Kidney (tissue), 14 donors: Measurements from ENCODE around the gene FHL3. TPM values are rescaled to one million over a fixed set of nuclear protein-coding genes. Genes with fewer than 3 reads are reported as not detected.

Experiments used
- DNase-seq, 5 donors: peaks; one replicate each; pipeline ENCODE4 v3.0.0-alpha.2; 2013 to 2020
- FAIRE-seq: peaks from 2 replicates; lab custom pipeline; 2012; peaks lifted over from hg19 to GRCh38; lab: Jason Lieb, UNC
- H3K27ac ChIP-seq, 2 donors: one replicate each; pipeline ENCODE4 v1.7.0; 2013; ENCODE audit warnings: low read depth in 2 of 2, low read length in 2 of 2, inconsistent platforms in 1 of 2
- H3K27me3 ChIP-seq: one replicate; pipeline ENCODE4 v1.7.1; 2013; ENCODE audit warnings: low read length, inconsistent platforms; ENCODE audit not compliant: control insufficient read depth, insufficient read depth
- H3K36me3 ChIP-seq, 3 donors: one replicate each; pipeline versions ENCODE4 v1.7.0 to v1.7.1; 2013; ENCODE audit warnings: low read length in 3 of 3, control low read depth in 1 of 3, inconsistent platforms in 1 of 3; ENCODE audit not compliant: insufficient read depth in 3 of 3, control insufficient read depth in 2 of 3
- H3K4me1 ChIP-seq, 3 donors: one replicate each; pipeline versions ENCODE4 v1.7.0 to v1.7.1; 2013; ENCODE audit warnings: low read length in 3 of 3, inconsistent platforms in 1 of 3, low read depth in 1 of 3; ENCODE audit not compliant: control insufficient read depth in 2 of 3, insufficient read depth in 2 of 3
- H3K4me3 ChIP-seq, 3 donors: one replicate each; pipeline versions ENCODE4 v1.7.0 to v1.8.1; 2013; ENCODE audit warnings: low read length in 3 of 3, control low read depth in 1 of 3, inconsistent platforms in 1 of 3
- H3K9ac ChIP-seq, 3 donors: one replicate each; pipeline versions ENCODE4 v1.7.0 to v1.7.1; 2013; ENCODE audit warnings: low read length in 3 of 3, control low read depth in 1 of 3, inconsistent platforms in 1 of 3
- H3K9me3 ChIP-seq, 3 donors: one replicate each; pipeline versions ENCODE4 v1.7.0 to v1.7.1; 2013; ENCODE audit warnings: low read length in 3 of 3, control low read depth in 1 of 3, inconsistent platforms in 1 of 3; ENCODE audit not compliant: control insufficient read depth in 2 of 3, insufficient read depth in 1 of 3
- CTCF ChIP-seq: IDR thresholded peaks from 3 replicates; pipeline ENCODE4 v1.5.1; 2012; ENCODE audit warnings: mild to moderate bottlenecking, moderate library complexity, borderline replicate concordance; ENCODE audit not compliant: insufficient read depth; ENCODE audit errors: extremely low read depth
- intact Hi-C: fragments of 100-400 bp; cut with DNase I; formaldehyde crosslinking; loops from one replicate; pipeline ENCODE4 v1.11.1; 2022
- polyA plus RNA-seq: library from polyadenylated mRNA; stranded (reverse); fragments of 350-450 nt; fragmentation: Illumina TruSeq; extraction: RNeasy Lipid Tissue Mini Kit (QIAGEN cat#74804); gene quantifications from one replicate; pipeline ENCODE4 v1.2.3, GENCODE V29; 2014; ENCODE audit warnings: low read depth, low replicate concordance; ENCODE audit not compliant: insufficient read depth
- total RNA-seq: library from RNA; stranded (reverse); fragmentation: NEBNext Ultra II Directional; extraction: Animal tissue kit (Norgen Biotek cat#: 25700); gene quantifications from one replicate; pipeline ENCODE4 v1.2.1, GENCODE V29; 2021
- donor health status: control.
- donor health status: control.
- donor health status: control.
- donor health status: control.
- donor health status: control.
- donor health status: DM: yes; HTN: yes; CAD: no.
- donor health status: Normal renal cell carcinoma (clear cell type).

Gene FHL3
- total and polyA plus RNA-seq, 2 donors from 2014 or later = 8.2 to 19.6 TPM

- Histone ChIP-seq H3K36me3 (peaks cover 0 to 15% (median 12%) of the 10 kb centered on the region in 3 donors), H3K4me1 (peaks cover 0 to 6% (median 4%) of the 10 kb centered on the region in 3 donors), H3K27me3 (no peaks in the 10 kb centered on the region), H3K9ac (no peak overlapping the region), H3K4me3 (no peak overlapping the region), H3K27ac (no peak overlapping the region), H3K9me3 (no peaks in the 10 kb centered on the region)
- DNase-seq = peak in 2 of 5 donors; percentile 24 to 30
- no peak for TF ChIP-seq CTCF
- intact Hi-C loops = no loop called here
- FAIRE-seq = no peak
Observed at GRCh38 chr1:37954316-37954971, 50.9 kb downstream of the FHL3 start.

- DNase-seq (no peak), FAIRE-seq (no peak)
- Histone ChIP-seq H3K9me3 (no peaks in the 10 kb centered on the region), H3K4me1 (peaks cover 0 to 6% (median 4%) of the 10 kb centered on the region in 3 donors), H3K4me3 (no peak overlapping the region), H3K9ac (no peak overlapping the region), H3K27me3 (no peaks in the 10 kb centered on the region), H3K36me3 (peaks cover 0 to 5% (median 3%) of the 10 kb centered on the region in 3 donors), H3K27ac (no peak overlapping the region)
- no peak for TF ChIP-seq CTCF
- intact Hi-C loops = no loop called here
Observed at GRCh38 chr1:37952738-37953137, 52.6 kb downstream of the FHL3 start.

GRCh38 chr1:37951783-37952624 is 53.3 kb downstream of the FHL3 start:
- Histone ChIP-seq H3K4me1 (peaks cover 0 to 6% (median 4%) of the 10 kb centered on the region in 3 donors), H3K27me3 (no peaks in the 10 kb centered on the region), H3K36me3 (no peaks in the 10 kb centered on the region), H3K4me3 (no peak overlapping the region), H3K9me3 (no peaks in the 10 kb centered on the region), H3K9ac (no peak overlapping the region), H3K27ac (no peak overlapping the region)
- DNase-seq = no peak
- FAIRE-seq = no peak
- no peak for TF ChIP-seq CTCF
- intact Hi-C loops = no loop called here
